K562 treated with DMSO at 1 percent for 4 hours (cell line): Measurements from ENCODE around the gene TRAPPC14. TPM values are rescaled to one million over a fixed set of nuclear protein-coding genes. Genes with fewer than 3 reads are reported as not detected.

Source experiments
- total RNA-seq: library from RNA; unstranded; fragments of 300-600 nt; gene quantifications from 2 replicates; pipeline ENCODE4 v1.2.3, GENCODE V29; 2022; ENCODE audit not compliant: insufficient read depth

The TRAPPC14 gene, protein sequence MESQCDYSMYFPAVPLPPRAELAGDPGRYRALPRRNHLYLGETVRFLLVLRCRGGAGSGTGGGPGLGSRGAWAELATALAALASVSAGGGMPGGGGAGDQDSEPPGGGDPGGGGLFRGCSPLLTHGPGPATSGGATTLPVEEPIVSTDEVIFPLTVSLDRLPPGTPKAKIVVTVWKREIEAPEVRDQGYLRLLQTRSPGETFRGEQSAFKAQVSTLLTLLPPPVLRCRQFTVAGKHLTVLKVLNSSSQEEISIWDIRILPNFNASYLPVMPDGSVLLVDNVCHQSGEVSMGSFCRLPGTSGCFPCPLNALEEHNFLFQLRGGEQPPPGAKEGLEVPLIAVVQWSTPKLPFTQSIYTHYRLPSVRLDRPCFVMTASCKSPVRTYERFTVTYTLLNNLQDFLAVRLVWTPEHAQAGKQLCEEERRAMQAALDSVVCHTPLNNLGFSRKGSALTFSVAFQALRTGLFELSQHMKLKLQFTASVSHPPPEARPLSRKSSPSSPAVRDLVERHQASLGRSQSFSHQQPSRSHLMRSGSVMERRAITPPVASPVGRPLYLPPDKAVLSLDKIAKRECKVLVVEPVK
- total RNA-seq, result 15.4 and 28.7 TPM in 2 replicates

DNA sequence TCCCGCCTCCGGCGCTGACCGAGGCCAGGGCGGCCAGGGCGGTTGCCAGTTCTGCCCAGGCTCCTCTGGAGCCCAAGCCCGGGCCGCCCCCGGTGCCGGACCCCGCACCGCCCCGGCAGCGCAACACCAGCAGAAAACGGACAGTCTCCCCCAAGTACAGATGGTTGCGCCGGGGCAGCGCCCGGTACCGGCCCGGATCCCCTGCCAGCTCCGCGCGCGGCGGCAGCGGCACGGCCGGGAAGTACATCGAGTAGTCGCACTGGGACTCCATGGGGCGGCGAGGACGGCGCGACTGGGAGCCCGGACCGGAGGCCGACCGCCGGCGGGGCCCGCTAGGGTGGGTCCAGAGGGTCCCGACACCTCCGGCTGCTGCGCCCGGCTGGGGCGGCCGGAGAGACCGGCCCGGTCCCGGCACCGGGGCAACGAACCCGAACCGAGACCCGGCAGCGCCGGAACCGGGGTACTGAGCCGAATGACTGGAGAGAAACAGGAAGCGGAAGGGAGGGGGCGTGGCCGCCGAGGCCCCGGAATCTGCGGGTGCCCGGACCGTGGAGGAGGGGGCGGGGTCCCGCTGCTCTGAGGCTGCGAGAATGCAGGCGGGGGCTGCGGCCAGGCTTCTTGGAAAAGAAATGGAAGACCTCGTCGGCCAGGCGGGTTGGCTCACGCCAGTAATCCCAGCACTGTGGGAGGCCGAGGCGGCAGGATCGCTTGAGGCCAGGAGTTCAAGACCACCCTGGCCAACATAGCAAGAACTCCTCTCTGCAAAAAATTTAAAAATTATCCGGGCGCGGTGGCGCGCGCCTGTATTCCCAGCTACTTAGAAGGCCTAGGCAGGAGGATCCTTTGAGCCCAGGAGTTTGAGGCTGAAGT is at the start of gene TRAPPC14:
Gene TRAPPC14, minus strand, starts transcription at position 495 of the 870 bp plus-strand sequence. Its CDS starts 224 bp downstream, at position 271.

DNA sequence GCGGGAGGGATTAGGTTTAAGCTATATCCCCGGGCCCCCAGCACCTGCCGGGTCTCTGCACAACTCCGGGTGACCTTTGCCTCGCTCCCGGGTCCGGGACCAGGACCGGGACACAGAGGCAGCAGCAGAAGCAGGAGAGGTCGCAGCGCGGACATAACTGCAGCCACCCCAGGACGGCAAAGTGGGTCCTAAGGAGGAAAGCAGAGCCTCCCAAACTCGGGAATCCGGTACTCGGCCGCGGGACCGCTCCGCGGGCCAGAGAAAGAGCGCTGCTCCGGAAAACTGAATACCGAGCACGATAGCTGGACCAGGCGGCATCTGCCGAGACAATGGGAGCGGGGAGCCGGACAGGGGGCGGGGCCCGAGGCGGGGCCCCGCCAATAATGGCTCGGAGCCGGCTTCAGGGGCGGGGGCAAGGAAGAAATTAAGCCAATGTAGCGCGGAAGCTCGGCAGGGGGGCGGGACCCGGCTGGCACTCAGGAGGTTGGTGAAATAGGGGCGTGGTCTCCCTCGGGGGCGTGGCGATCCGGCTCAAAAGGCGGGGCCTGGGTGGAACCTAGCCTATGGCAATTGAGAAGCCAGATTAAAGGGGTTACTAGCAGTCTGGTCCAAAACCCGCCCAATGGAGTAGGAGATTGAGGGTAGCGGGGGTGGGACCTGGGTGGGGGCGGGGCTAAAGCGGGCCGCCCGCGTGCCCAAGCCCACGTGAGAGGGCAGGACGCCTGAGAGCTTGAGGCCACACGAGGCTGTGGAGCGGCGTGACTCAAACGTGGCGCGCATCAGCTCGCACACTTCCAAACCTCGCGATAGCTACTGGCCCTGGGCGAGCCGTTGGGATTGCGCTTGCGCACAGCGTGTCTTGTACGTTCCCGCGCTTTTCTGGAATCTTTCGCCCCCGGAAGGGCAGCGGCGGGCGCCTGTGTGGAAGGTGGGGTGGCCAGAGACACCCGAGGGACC is 18.8 kb upstream of the TRAPPC14 start, which contains the start of the genes GPC2 and STAG3:
Gene GPC2, minus strand, starts transcription at position 337 of the 957 bp plus-strand sequence. Its CDS starts 182 bp downstream, at position 155.
Gene STAG3, plus strand, starts transcription at position 874 of the 957 bp plus-strand sequence. CDS start 2,639 bp downstream, outside the sequence.

DNA sequence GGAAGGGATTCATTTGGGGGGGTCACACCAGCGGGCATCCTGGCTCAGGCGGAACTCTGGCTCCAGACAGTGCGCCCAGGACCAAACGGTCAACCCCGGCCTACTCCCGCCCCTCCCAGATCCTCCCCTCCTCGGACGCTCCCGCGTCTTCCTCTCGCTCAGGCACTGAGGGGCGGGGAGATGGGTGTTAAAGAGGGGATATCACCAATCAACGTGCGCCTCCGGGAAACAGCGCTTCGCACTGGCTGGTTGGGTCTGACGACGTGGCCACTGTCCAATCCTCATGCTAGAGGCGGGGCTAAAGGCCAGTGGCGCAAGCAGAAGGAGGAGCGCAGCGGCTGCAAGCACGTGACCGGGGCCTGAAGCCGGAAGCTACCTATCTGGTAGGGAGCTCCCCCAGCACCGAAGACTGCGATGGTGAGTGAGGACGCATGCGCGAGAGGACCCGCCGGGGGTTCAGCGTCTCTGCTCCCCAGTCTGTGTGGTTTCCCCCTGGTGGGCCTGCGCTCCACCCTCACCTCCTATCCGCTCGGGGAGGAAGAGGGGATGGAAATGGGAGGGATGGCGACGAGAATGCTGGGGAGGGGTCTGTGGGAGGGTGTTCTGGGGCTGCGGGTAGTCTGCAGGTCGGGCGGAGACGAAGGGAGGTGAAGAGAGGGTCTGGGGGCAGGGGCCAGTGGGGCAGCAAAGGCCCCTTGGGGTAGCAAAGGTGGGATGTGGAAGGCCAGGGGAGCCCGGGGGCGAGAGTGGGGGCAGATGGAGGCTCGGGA is 9.8 kb downstream of the TRAPPC14 start, which contains the start of gene LAMTOR4:
Gene LAMTOR4, plus strand, starts transcription at position 360 of the 770 bp plus-strand sequence. Its CDS starts 55 bp downstream, at position 415.

DNA sequence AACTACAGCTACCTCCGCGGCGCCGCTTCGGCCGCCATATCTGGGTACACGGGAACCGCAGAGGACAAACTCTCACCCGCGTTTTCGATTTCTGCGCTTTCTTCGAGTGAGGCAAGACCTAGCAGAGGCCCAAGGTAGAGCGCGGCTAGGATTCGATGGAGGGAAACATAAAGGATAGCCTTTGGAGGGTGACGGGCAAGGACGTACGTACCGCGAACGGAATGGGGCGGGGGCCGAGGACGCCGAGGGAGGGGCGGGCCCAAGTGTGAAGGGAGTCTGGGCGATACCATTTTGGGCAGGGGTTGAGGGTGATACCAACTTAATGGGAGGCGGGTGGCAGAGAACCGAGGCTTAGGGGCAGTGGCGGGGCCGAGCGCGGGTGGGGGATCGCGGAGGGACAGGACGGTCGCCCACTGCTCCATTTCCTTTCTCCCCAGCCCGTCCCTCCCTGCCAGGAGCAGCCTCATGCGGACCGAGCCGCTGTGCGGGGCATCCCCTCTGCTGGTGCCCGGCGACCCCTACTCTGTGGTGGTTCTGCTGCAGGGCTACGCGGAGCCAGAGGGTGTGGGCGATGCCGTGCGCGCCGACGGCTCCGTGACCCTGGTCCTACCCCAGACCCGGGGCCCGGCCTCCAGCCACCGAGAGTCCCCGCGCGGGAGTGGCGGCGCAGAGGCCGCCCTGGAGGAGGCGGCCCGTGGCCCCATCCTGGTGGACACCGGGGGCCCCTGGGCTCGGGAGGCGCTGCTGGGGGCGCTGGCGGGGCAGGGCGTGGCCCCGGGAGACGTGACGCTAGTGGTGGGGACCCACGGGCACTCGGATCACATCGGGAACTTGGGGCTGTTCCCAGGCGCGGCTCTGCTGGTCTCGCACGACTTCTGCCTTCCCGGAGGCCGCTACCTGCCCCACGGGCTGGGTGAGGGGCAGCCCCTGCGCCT is 31.3 kb downstream of the TRAPPC14 start, which contains the start of gene MBLAC1:
Gene MBLAC1, plus strand, starts transcription at position 37 of the 935 bp plus-strand sequence. Its CDS starts 429 bp downstream, at position 466.

DNA sequence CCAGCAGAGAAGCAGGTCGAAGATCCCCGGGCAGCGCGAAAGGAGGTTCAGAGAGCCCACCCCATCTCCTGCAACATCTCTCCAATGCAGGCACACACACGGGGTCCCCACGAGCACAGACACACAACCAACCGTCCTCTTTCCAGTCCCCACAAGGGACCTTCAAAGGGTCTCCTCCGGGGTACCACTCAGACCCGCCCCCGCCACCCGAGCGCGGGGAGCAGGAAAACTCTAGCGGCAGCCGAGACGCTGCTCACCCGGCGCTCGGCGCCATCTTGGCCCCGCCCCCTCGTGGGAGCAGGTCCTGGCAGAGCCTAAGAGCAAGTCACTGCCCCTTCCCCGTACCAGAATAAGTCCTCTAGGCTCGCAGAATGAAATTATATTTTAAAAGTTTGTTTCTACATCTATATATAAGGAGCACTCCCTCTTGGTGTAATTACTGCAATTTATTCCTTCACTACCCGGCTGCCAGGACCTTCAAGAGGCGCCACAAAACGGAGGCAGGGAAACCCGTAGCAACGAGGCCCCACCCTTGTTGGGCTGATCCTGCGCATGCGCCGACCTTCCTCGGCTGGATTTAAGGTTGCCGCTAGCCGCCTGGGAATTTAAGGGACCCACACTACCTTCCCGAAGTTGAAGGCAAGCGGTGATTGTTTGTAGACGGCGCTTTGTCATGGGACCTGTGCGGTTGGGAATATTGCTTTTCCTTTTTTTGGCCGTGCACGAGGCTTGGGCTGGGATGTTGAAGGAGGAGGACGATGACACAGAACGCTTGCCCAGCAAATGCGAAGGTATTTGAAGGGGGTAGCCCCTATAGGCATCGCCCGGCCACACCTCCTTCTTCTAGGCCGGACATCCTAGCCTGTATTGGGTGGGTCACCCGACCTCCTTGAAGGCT is 39.2 kb downstream of the TRAPPC14 start, which contains the start of the genes CNPY4 and TAF6:
Gene CNPY4, plus strand, starts transcription at position 563 of the 898 bp plus-strand sequence. Its CDS starts 111 bp downstream, at position 674.
Gene TAF6, minus strand, starts transcription at position 287 of the 898 bp plus-strand sequence. CDS start 5,149 bp downstream, outside the sequence.

Other genes starting within 250 kb of the TRAPPC14 start
- 35.4 and 35.7 TPM in 2 replicates for gene TRIM4, start 239.2 kb downstream of the TRAPPC14 start, total RNA-seq
- gene GJC3, start 229.1 kb downstream of the TRAPPC14 start, total RNA-seq, result not detected in 2 replicates
- gene AZGP1, start 182.7 kb downstream of the TRAPPC14 start, total RNA-seq, result not detected in 2 replicates
- 15.1 and 17.2 TPM in 2 replicates for gene ZKSCAN1, start 143.1 kb downstream of the TRAPPC14 start, total RNA-seq
- gene ZSCAN21, start 108.9 kb downstream of the TRAPPC14 start, total RNA-seq, result 8.1 and 8.9 TPM in 2 replicates
- 17.9 and 23.2 TPM in 2 replicates for gene ZNF3, start 77.0 kb downstream of the TRAPPC14 start, total RNA-seq
- 158 and 176 TPM in 2 replicates for gene COPS6, start 69.8 kb downstream of the TRAPPC14 start, total RNA-seq
- 544 and 550 TPM in 2 replicates for gene MCM7, start 57.3 kb downstream of the TRAPPC14 start, total RNA-seq
- 10.1 and 12.3 TPM in 2 replicates for gene AP4M1, start 57.1 kb downstream of the TRAPPC14 start, total RNA-seq
- gene TAF6, start 39.4 kb downstream of the TRAPPC14 start, total RNA-seq, result 83.4 and 94.5 TPM in 2 replicates
- gene CNPY4, start 39.1 kb downstream of the TRAPPC14 start, total RNA-seq, result 4.1 and 6.5 TPM in 2 replicates
- gene MBLAC1, start 31.8 kb downstream of the TRAPPC14 start, total RNA-seq, result 1.5 and 1.9 TPM in 2 replicates
- 305 and 308 TPM in 2 replicates for gene LAMTOR4, start 9.8 kb downstream of the TRAPPC14 start, total RNA-seq
- 2.3 and 3.4 TPM in 2 replicates for gene GAL3ST4, start 9.9 kb upstream of the TRAPPC14 start, total RNA-seq
- 0.82 and 4.1 TPM in 2 replicates for gene GPC2, start 18.7 kb upstream of the TRAPPC14 start, total RNA-seq
- 5.7 TPM in 2 replicates for gene STAG3, start 19.2 kb upstream of the TRAPPC14 start, total RNA-seq
- gene PVRIG, start 61.2 kb upstream of the TRAPPC14 start, total RNA-seq, result not detected in 2 replicates
- 2.6 and 2.8 TPM in 2 replicates for gene SPDYE3, start 149.0 kb upstream of the TRAPPC14 start, total RNA-seq
- gene PILRB, start 199.4 kb upstream of the TRAPPC14 start, total RNA-seq, result 28.5 and 33.4 TPM in 2 replicates
- gene PILRA, start 214.8 kb upstream of the TRAPPC14 start, total RNA-seq, result 2.6 and 4.7 TPM in 2 replicates